Mesothelial cell of epicardium (in vitro differentiated cells): ENCODE data around the gene ALPL. TPM values are rescaled to one million over a fixed set of nuclear protein-coding genes. Genes with fewer than 3 reads are reported as not detected.
A peak's percentile ranks its signal among the peaks of the same experiment; 100 is the strongest.

Experiments
- DNase-seq, 2 experiments: peaks; one replicate each; pipeline ENCODE4 v3.0.0; 2021; ENCODE audit warnings: low spot score in 2 of 2; ENCODE audit not compliant: unreplicated experiment in 2 of 2
- H3K27ac Mint-ChIP-seq: 2 replicates; pipeline ENCODE4 v1.8.0; 2021; ENCODE audit warnings: mixed read lengths
- H3K27me3 Mint-ChIP-seq: 2 replicates; pipeline ENCODE4 v1.8.0; 2021; ENCODE audit warnings: low read depth, mixed read lengths
- H3K36me3 Mint-ChIP-seq: 2 replicates; pipeline ENCODE4 v1.8.0; 2021; ENCODE audit warnings: mixed read lengths
- H3K4me1 Mint-ChIP-seq: 2 replicates; pipeline ENCODE4 v1.8.0; 2021; ENCODE audit warnings: mixed read lengths
- H3K4me3 Mint-ChIP-seq: 2 replicates; pipeline ENCODE4 v1.8.0; 2021; ENCODE audit warnings: mild to moderate bottlenecking, moderate library complexity, mixed read lengths
- H3K9me3 Mint-ChIP-seq: 2 replicates; pipeline ENCODE4 v1.8.0; 2021; ENCODE audit warnings: mixed read lengths
- total RNA-seq: library from RNA; stranded (reverse); gene quantifications from 3 replicates; pipeline ENCODE4 v1.2.1, GENCODE V29; 2021
- TF ChIP-seq, protein P1 (sequence below): fragments of 200-600 bp; sonication (generic); IDR thresholded peaks from one replicate; pipeline ENCODE4 v1.5.0; 2021; ENCODE audit warnings: antibody characterized with exemption; ENCODE audit not compliant: unreplicated experiment

The ALPL gene
- total RNA-seq, 1 donor from 2014 or later = 0.89 TPM

DNA sequence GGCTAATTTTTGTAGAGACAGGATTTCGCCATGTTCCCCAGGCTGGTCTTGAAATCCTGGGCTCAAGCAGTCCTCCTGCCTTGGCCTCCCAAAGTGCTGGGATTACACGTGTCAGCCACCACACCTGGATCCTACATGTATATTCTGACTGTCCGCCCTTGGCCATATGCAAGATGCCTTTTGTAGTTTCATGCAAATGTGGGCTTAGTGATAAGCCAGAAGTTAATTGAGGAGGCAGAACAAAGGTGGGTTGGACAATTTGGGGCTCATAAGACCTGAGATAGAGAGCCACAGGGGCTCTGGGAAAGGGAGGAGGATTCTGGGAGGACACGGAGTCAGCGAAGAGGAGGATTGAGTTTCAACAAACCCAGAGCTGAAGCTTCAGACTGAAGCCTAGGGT, 24.9 kb downstream of the ALPL start:
- Mint-ChIP-seq H3K4me3 (no peak overlapping the region), H3K4me1 (peaks cover 4% of the 10 kb centered on the region), H3K27me3 (peaks cover 9% of the 10 kb centered on the region), H3K27ac (no peak overlapping the region), H3K36me3 (no peaks in the 10 kb centered on the region), H3K9me3 (no peaks in the 10 kb centered on the region)
- TF ChIP-seq, protein P1, sequence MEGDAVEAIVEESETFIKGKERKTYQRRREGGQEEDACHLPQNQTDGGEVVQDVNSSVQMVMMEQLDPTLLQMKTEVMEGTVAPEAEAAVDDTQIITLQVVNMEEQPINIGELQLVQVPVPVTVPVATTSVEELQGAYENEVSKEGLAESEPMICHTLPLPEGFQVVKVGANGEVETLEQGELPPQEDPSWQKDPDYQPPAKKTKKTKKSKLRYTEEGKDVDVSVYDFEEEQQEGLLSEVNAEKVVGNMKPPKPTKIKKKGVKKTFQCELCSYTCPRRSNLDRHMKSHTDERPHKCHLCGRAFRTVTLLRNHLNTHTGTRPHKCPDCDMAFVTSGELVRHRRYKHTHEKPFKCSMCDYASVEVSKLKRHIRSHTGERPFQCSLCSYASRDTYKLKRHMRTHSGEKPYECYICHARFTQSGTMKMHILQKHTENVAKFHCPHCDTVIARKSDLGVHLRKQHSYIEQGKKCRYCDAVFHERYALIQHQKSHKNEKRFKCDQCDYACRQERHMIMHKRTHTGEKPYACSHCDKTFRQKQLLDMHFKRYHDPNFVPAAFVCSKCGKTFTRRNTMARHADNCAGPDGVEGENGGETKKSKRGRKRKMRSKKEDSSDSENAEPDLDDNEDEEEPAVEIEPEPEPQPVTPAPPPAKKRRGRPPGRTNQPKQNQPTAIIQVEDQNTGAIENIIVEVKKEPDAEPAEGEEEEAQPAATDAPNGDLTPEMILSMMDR = no peak
- no peak for DNase-seq

DNA sequence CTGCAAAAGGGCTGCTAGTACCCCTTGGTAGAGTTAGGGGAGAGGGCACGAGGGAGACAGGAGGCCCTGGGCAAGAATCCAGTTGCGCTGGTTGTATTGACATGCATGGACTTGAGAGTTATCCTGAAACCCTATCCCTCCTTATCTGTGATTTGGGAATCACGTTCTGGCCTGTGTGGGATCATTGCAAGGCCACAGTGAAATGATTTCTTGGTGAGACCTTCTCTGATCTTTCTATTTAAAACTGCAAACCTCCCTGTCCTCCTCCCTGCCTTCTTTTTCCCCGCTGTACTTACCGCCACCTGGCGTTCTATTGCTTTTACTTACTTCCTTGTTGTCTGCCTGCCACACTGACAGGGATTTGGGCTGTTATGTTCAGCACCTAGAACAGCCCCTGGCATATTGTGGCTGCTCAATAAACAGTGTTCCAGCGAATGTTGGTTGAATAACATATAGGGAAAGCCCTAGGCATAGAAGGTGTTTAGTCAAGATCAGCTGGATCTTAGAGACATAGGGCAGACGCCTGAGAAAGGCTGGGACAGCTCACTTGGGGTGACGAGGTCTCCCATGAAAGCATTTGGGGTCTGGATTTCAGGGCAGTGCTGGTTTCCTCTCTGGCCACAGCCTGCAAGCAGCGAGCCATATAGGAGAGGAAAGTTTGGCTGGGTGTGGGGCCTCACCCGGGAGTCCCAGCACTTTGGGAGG, 25.6 kb downstream of the ALPL start:
- H3K9me3 Mint-ChIP-seq = no peaks in the 10 kb centered on the region
- H3K36me3 Mint-ChIP-seq = no peaks in the 10 kb centered on the region
- TF ChIP-seq, protein P1 = peak; percentile 23
- H3K27ac Mint-ChIP-seq = no peak overlapping the region
- H3K4me3 Mint-ChIP-seq = no peak overlapping the region
- peaks cover 4% of the 10 kb centered on the region for H3K4me1 Mint-ChIP-seq
- peaks cover 6% of the 10 kb centered on the region for H3K27me3 Mint-ChIP-seq
- DNase-seq = no peak

DNA sequence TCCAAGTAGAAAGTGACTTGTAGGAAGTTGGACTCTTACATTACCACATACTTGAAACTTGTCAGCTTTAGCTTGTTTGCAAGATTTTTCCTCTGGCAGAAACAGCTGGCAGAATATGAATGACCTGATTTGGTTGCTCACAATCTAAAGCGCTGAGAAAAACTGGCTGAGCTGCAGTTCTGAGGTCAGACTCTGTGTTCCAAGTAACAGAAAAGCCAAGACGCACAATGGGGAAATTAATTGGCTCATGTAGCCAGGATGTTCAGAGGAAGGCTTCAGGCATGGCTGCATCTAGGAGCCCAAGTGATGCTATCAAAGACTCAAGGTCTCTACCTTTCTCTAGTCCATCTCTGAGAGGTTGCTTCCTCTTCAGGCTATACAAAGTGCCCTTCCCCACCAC, 27.0 kb downstream of the ALPL start:
- DNase-seq = no peak
- H3K27me3 Mint-ChIP-seq = peaks cover 2% of the 10 kb centered on the region
- no peaks in the 10 kb centered on the region for H3K9me3 Mint-ChIP-seq
- TF ChIP-seq, protein P1 = no peak
- H3K36me3 Mint-ChIP-seq = no peaks in the 10 kb centered on the region
- H3K27ac Mint-ChIP-seq = no peak overlapping the region
- no peak overlapping the region for H3K4me3 Mint-ChIP-seq
- H3K4me1 Mint-ChIP-seq = peaks cover 4% of the 10 kb centered on the region

DNA sequence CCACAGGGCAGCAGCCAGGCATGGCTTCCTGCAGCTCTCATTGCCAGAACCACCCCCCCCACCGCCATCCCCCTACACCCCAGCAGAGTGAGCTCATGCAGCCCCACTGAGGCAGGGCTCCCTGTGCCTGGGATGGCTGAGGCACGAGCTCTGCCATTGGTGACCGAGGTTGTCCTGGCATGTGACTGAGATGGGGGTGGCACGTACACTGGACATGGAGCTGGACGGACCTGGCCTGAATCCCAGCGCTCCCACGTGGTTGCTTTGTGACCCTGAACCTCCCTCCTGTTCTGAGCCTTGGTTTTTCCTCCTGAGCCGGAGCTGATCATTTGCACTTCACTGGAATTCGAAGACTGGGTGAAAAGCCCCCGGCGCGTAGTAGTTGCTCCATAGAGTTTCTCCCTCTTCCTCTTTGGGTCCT, 28.3 kb downstream of the ALPL start:
- H3K36me3 Mint-ChIP-seq = no peaks in the 10 kb centered on the region
- H3K4me3 Mint-ChIP-seq = no peak overlapping the region
- no peaks in the 10 kb centered on the region for H3K9me3 Mint-ChIP-seq
- H3K27ac Mint-ChIP-seq = no peak overlapping the region
- peaks cover 9% of the 10 kb centered on the region for H3K4me1 Mint-ChIP-seq
- TF ChIP-seq, protein P1 = no peak
- no peak for DNase-seq
- H3K27me3 Mint-ChIP-seq = no peaks in the 10 kb centered on the region

DNA sequence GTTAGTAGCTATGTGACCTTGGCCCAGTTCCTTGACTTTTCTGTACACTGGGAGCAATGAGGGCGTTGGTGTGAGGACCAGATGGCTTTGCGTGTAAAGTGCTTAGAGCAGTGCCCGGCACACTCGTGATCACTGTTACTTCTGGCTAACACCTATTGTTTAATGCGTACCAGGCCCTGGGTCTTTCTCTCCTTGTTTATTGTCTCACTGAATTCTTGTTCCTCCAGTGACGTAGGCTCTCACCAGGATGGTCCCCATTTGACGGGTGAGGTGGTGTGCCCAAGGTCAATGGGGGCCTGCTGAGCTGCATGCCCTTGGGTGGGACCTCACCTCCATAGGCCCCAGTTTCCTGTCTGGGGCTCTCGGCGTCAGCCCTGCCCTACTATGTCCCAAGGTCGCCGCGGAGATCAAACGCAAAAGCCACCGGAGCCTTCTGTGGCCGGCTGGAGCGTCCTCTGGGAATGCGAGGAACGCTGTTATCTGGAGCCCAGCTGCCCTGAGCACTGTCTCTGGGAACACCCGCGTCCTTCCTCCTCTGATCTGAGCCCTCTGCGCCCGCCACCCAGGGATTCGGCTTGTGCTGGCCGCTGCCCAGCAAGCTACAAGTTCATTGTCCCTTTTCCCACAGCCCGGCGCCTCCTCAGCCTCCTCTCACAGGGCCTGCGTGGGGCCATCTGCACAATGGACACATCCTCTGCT, 28.9 kb downstream of the ALPL start:
- H3K27ac Mint-ChIP-seq = no peak overlapping the region
- no peaks in the 10 kb centered on the region for H3K27me3 Mint-ChIP-seq
- DNase-seq = no peak
- TF ChIP-seq, protein P1 = no peak
- H3K4me1 Mint-ChIP-seq = peaks cover 9% of the 10 kb centered on the region
- H3K36me3 Mint-ChIP-seq = no peaks in the 10 kb centered on the region
- no peak overlapping the region for H3K4me3 Mint-ChIP-seq
- no peaks in the 10 kb centered on the region for H3K9me3 Mint-ChIP-seq
